Stimulated activated naive CD4-positive, alpha-beta T cell (primary cell): ENCODE measurements around the gene MC1R.

ENCODE experiments used
- DNase-seq, 6 experiments: peaks; one replicate each; lab custom pipeline; 2025; lab: John Stamatoyannopoulos, UW

Gene MC1R

GRCh38 chr16:89895482-89896250 lies 23.0 kb upstream of the MC1R start:
- DNase-seq: no peak

DNA sequence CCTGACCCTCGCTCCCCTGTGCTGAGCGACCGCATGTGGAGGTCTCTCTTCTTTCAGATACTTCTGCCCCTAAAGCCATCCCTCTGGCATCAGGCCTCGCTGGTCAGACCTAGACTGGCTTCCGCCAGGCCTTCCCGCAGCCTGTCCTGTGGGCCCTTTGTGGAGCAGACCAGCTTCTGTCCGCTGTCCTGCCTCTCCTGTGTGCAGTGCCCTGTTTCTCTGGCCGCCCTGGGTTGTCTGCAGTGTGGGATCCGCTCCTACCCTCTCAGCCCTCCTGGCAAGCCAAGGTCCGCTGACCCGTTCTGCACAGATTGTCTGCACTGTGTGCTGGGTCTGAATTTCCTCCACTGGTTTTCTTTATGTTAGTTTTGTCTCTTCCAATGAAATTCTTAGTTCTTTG lies 21.5 kb upstream of the MC1R start:
- no peak for DNase-seq

GRCh38 chr16:89898201-89898967 lies 20.3 kb upstream of the MC1R start:
- no peak for DNase-seq

GRCh38 chr16:89899879-89900481 lies 18.7 kb upstream of the MC1R start:
- DNase-seq: no peak

GRCh38 chr16:89900885-89901284 lies 17.8 kb upstream of the MC1R start:
- DNase-seq: no peak

- DNase-seq: no peak
These were observed 15.7 kb upstream of the MC1R start for GRCh38 chr16:89902980-89903379.

DNA sequence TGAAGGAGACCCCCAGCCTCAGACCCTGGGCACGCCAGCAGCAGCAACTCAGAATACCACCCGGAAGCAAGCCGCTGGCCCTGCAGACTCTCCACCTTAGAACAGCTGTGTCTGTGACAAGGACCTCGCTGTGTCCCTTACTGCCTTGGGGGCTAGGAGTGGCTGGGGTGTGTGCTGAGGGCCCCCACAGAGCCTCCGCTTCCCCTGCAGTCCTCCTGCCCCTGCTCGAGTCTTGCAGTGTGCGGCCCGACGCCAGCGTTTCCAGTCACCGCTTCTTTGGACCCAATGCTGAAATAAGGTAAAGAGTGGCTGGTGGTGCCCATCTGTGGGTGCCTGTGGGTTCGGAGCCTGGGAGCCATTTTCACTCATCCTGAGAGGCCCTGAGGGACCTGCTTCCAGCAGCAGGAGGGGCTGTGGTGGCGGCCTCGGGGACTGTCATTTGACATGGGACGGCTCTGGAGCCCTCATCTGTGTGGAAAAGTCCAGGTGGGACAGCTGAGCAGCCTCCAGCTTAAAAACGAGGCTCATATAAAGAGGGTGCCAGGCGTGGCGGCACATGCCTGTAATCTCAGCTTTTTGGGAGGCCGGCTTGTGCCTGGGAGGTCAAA lies 14.7 kb upstream of the MC1R start:
- DNase-seq: no peak

- no peak for DNase-seq
These were observed 13.8 kb upstream of the MC1R start for GRCh38 chr16:89904606-89905510.

DNA sequence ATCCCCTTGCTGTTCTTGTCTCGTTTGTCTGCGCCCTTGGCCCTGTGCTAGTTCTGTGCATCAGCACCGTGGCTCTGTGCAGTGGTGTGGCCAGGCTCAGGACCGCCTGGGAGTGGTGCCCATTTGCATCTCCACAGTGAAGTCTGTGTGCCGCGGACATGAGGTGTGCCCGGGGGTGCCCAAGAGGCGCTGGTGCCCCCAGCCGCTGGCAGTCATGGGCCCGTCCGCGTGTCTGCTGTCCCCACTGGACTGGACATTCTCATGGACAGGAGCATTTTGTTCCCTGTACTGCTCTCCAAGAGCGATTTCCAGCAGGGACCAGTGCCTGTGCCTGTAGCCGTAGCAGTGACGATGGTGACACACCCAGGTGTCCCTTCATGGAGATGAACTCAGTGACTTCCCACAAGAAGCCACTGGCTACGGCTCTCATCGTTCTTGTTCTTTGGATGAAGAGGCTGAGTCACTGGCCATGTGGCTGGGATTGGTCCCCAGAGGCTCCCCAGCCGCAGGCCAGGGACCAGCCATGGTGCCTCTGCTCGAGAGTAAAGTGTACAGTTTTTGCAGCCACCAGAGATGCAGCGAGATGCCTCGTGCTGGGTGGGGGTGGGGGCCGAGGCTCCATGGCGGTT lies 13.0 kb upstream of the MC1R start:
- no peak for DNase-seq

- no peak for DNase-seq
These were observed 12.3 kb upstream of the MC1R start for GRCh38 chr16:89906140-89907025.

DNA sequence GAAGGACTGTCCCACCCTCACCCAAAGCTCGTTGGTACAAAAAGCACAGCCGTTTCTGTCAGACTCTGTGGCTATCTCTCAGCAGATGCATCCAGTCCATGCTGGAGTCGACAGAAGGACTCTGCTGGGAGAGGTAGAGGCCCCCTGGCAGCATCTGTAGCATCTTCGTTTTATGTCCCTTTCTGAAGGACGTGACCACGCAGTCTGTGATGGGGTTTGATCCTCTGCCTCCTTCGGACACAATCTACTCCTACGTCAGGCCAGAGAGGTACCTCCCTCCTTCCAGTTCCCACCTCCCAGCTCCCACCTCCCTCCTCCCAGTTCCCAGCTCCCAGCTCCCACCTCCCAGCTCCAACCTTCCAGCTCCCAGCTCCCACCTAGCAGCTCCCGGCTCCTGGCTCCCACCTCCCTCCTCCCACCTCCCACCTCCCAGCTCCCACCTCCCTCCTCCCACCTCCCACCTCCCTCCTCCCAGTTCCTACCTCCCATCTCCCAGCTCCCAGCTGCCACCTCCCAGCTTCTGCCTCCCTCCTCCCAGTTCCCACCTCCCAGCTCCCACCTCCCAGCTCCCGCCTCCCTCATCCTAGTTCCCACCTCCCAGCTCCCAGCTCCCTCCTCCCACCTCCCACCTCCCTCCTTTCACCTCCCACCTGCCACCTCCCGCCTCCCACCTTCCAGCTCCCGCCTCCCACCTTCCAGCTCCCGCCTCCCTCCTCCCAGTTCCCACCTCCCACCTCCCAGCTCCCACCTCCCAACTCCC lies 11.4 kb upstream of the MC1R start:
- DNase-seq: no peak

- DNase-seq: no peak
These were observed 10.4 kb upstream of the MC1R start for GRCh38 chr16:89908236-89908635.

GRCh38 chr16:89909777-89910716 lies 8.6 kb upstream of the MC1R start:
- peak; percentile 41 to 70 (median 54) for DNase-seq

GRCh38 chr16:89910717-89911354 lies 7.8 kb upstream of the MC1R start:
- DNase-seq: no peak

- DNase-seq: no peak
These were observed 7.3 kb upstream of the MC1R start for GRCh38 chr16:89911375-89911774.

DNA sequence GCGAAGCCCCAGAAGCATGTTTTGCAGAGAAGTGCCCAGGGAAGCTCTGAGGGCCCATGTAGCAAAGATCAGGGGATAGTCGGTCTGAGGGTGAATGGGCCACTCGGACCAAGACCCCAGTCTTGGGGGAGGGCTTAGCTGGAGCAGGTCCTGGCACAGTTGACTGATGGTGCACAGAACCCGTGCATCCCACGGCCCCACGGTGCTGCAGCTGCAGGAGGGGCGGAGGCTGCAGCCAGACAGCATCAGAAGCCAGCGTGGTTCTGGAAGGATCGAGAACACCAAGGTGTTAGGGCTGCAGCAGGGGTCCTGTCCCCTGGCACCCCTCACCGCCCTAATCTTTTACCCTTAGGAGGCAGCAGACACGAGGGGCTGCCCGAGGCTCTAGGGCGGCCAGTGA lies 6.5 kb upstream of the MC1R start:
- no peak for DNase-seq

GRCh38 chr16:89912627-89913026 lies 6.0 kb upstream of the MC1R start:
- no peak for DNase-seq
